Fibroblast of skin of right quadriceps (primary cell): ENCODE results near the gene ALPK3.

Source experiments
- DNase-seq: peaks from one replicate; pipeline ENCODE4 v3.0.0-alpha.2; 2013

The ALPK3 gene

DNA sequence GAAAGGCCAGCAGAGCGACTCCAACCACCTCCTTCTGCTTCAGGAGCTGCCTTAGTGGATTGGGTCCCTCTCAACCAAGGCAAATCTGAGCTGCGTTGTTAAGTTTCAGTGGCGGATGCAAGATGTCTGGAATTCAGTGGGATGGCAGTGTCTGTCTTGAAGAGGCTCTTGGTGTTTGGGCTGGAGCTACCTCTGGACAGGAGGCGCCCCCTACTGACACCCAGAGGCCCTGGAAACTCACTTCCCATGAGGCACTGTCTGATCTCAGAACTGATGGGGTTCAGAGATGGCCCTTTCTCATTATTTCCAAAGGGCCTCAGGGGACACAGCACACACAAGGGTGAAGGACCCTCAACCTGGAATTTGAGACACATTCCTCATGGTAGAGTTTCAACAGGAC is 61.3 kb downstream of the ALPK3 start:
- peak; percentile 34 for DNase-seq

DNA sequence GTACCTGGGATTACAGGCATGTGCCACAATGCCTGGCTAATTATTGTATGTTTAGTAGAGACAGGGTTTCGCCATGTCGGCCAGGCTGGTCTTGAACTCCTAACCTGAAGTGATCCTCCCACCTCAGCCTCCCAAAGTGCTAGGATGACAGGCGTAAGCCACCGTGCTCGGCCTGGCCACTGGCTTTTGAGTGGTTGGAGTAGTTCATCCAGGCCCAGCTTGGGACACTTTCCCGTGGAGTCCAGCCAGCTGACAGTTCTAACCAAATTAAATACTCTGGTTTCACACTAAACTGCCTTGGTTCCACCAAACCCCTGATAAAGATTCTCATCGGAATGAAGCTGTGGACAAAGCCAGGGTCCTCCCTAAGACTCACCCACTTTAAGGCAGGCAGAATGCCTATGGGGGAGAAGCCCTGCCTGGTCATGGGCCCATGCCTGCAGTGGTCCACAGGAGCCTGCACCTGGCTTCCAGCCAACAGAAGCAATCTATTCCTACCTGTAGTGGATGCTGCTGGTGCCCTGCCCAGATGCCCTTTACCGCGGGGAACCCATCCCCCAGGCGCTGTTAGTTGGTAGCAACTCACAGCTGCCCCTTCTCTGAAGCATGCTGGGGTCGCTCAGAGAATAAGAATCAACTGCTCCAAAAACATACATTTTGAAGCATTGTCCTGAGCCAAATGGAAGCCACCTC is 62.1 kb downstream of the ALPK3 start:
- DNase-seq: no peak

DNA sequence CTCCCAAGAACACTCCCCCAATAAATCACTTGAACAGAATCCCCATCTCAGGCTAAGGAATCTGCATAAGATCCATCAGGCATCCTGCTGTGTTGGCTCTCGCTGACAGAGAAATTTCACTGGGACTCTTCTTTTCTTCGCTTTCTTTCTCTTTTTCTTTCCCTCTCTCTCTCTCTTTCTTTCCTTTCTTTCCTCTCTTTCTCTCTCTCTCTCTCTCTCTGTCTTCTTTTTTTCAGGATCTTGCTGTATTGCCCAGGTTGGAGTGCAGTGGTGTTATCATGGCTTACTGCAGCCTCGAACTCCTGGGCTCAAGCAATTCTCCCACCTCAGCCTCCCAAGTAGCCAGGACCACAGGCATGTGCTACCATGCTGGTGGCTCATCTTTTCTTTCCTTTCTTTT is 62.9 kb downstream of the ALPK3 start:
- DNase-seq: no peak

DNA sequence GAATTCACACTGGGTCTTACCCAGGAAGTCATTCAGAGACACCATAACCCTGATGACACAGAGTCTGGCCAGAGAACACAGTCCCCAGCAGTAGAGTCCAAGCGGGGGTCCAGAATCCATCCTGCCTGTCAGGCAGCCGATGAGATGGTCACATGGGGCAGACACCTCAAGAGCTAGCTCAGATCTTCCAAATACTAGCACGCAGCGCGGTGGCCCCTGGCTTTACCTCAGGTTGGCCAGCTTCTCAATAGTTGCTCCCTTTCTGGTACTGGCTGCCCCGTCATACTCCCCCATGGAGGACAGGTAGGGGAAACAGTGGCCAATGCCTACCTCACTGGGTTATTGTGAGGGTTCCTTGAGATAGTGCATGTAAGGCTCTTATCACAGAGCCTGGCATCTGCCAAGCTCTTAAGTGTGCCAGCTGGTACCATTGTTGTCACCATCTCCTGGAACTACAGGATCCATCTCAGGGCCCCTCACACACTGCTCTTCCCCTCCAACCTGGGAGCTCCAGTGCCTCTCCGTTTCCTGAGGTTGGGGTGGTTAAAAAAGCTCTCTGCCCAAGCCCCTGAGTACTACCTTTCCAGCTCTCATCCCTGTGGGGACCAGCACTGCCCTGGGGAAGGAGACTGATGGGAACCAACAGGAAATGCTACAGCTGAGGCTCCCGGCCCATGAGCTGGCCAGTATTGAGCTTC is 63.8 kb downstream of the ALPK3 start:
- DNase-seq: no peak

DNA sequence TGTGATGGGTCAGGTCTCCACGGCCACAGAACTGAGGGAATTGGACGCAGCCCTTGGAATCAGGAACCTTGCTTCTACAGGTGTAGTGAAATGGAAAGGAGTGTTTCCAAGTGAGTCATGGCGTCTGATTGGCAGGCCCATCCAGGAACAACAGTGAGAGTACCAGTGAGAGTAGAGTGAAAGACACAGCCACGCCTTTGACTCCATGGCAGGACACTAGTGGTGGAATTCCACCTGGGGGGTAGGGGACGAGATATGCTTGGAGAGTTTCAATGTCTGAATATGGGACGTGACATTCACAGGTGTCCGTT is 64.3 kb downstream of the ALPK3 start:
- DNase-seq: no peak

DNA sequence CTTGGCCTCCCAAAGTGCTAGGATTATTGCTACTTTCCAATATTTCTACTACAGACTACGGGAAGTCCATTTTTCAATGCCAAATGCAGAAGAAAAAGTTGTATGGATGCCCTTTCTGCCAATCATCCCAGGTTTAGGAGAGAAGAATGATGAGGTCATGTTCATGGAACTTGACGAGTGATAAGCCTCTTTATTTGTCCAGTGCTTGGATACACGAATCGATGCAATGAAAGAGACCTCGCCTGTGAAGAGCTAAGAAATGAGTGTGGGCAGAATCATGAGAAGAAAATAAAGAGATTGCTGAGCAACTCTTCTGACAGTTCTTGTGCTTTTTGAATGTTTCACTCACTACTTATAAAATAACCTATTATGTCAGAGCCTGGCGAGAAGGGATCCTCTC is 66.3 kb downstream of the ALPK3 start:
- no peak for DNase-seq

DNA sequence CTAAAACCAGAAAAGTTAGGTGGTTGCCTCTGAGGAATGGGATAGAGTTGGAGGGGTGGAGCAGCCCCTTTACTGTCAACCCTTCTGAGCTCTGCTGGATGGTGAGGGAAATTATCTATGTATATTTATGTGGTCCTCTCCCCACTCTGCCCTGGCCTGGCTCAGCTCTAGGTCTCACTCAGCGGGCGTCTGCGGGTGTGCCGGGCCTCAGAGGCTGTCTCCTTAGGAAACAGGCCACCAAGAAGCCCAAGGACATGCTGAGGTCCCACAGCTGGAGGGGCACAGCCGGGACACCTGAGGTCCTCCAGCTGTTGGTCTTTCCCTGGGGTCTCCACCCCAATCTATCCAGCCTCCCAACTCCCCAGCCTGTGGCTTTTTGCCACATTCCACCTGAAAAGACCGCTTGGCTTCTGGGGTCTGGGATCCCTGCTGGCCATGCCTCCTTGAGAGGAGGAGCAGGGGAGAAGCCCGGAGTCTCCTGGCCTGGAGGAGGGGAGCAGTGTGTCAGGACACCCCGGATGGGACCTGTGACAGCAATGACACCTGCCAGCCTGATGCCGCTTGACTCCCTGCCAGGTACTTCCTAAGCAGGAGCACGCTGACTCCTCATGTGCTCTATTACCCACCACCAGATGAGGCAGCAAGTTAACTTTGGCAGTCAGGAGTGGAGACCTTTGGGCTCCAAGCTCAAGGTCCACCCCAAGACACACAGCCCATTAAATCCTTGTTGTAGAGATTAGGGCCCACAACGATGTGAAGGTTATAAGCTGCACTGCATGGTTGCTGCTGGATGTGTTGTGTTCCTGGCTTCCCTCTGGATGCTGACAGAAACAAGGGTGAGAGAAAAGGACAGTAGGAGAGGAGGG is 67.0 kb downstream of the ALPK3 start, which contains the start of gene SLC28A1:
TSS of gene SLC28A1 (plus strand) at position 747 of the 866 bp plus-strand sequence. CDS start 3,099 bp downstream, outside the sequence.
- DNase-seq: no peak

DNA sequence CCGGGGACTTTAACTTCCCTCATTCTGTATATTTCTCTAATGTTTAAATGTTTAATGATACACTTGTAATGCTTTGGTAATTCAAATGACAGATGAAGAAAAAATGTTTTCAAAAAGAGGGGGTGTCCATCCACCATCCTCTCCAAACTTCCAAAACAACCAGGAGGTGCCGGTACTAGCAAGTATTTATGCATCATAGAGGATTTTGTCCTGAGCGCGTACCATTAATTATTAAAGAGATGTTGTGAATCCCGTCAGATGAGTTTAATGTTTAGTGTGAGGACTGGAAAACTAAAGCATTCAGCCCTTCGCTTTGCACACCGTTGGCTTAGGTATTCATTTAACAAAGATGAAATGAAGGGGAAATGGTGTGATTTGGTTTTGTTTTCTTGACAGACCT is 68.6 kb downstream of the ALPK3 start:
- DNase-seq: no peak

DNA sequence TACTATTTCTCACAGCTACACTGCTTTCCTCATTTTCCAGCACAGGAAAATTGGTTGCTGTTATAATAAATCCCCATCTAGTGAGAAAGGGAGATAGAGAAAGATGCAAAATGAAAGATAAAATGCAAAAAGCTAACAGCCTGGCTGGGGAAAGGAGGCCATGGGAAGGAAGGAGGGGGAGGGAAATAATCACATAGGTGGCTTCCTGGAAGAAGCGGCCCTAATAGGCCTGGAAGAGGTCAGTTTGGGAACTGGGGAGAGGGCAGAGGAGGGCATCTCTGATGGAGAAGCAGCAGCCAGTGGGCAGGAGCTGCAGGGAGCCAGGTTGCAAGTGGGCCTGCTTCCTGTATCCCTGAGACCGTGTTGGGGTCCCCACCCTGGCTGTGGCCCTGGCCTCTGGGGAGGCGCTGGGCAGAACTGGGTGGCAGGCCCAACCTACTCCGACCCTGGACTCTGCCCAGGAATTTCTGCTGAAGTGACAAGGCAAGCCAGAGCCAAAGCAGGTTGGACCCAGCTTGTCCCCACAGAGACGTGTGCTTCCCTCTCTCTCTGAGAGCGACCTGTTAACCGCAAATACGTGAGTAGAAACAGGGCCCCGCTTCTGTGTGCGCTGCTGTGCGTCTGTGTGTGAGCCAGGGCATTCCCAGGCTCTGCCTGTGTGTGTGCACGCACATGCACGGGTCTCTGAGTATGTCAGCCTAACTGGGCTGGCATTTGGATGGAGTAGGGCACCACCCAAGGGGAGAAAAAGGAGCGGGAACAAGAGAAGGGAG is 69.2 kb downstream of the ALPK3 start:
- no peak for DNase-seq

DNA sequence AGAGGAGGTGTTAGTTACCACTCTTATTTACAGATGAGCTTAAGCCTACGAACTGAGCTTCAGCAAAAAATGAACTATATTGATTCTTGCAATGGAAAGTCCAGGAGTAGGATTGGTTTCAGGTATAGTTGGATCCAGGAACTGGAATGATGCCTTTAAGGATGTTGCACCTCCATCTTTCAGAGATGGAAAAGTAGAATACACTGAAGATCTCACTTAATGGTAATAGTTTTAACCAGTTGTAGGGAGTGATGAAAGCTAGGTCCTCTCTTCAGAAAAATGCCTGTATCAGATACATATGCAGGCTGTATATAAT is 69.8 kb downstream of the ALPK3 start:
- DNase-seq: no peak

DNA sequence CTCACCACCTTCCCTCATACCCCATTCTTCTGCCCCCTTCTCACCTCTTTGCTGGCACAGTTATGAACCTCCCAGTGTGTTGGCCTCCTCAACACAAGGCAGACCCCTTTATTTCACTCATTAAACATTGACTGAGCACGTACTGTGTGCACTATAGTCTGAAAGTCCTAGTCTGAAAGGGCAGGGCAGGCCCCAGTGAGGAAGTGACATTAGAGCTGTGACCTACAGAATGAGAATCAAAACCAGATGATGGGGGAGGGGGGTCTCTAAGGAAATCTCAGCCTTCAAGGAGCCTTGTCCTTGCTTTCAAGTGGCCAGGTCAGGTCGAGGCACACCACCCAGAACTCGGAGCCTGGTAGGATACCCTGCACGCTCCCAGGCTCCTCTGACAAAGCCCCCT is 70.8 kb downstream of the ALPK3 start:
- no peak for DNase-seq

DNA sequence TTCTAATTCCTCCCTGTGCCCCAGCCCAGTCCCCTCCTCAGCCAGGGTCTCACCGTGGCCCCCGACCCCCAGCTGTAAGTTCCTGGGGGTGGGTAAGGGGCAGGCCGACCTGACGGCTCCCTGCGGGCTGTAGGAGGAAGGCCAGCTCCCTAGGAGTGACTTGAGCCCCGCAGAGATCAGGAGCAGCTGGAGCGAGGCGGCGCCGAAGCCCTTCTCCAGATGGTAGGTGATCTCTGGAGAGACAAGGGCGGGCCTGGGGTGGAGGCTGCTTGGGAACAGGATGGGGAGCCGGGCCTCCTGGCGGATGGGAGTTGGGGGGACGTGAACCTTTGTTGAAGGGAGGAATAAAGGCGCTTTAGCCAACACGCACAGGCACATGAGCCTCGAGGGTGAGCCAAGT is 71.5 kb downstream of the ALPK3 start:
- no peak for DNase-seq

DNA sequence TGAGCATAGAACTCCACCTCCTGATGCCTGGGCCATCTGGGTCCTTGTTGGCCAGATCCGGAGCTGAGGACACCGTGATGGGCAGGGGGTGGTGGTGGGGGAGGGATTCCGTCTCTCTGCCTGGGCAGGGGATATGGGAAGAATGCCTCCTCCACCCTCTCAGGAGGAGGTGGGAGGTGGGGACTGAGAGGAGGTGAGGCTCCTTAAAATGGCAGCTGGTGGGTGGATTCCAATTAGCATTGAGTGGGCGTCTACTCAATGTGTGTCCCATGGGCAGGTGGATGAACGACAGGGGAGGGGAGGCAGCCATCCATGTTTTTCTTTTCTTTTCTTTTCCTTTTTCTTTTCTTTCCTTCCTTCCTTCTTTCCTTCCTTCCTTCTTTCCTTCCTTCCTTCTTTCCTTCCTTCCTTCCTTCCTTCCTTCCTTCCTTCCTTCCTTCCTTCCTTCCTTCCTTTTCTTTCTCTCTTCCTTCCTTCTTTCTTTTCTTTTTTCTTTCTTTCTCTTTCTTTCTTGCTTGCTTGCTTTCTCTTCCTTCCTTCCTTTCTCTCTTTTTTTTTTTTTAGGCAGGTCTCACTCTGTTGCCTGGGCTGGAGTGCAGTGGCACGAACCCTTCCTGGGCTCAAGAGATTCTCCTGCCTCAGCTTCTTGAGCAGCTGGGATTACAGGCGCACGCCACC is 72.3 kb downstream of the ALPK3 start:
- no peak for DNase-seq

DNA sequence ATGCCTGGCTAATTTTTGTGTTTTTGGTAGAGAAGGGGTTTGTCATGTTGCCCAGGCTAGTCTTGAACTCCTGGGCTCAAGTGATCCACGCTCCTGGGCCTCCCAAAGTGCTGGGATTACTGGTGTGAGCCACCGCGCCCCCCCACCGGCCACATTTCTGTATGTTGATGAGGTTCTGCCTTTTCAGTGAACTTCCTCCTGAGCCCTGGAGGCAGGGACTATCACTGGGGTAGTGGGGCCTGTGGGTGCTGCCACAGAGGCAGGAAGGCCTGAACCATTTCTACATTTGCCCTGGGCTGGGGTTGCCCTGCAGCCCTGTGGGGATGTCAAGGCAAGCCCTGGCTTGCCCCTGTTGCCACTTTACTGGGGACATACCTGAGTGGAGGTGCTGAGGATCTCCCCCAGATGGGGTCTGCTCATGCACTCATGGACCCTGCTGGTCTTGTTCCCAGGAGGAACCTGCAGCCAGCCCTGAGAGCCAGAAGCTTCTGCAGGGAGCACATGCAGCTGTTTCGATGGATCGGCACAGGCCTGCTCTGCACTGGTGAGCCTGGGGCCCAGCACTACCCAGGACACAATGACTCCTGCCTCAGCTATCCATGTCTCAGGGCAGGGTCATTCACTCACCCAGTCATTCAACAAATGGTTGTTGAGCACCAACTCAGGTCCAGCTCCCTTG is 73.0 kb downstream of the ALPK3 start:
- no peak for DNase-seq

DNA sequence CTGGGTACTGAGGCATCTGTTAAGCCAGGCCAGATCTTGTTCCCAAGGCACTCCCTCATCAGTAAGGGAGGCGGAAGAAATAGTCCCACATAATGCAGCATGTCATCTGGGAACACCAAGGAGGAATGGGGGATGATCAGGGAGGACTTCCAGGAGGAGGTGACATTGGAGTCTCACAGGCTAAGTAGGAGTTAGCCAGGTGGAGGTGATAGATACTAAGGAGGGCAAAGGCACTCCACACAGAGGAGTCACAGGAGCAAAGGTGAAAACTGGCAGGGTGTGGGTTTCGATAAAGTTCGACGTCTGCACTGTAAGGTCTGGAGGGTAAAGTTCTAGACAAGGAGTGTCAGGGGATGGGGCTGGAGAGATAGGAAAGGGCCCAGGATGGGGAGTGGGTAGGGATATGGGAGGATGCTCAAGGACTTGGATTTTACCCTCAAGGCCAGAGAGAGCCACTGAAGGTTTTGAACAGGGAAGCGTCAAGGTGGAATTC is 73.6 kb downstream of the ALPK3 start:
- no peak for DNase-seq

DNA sequence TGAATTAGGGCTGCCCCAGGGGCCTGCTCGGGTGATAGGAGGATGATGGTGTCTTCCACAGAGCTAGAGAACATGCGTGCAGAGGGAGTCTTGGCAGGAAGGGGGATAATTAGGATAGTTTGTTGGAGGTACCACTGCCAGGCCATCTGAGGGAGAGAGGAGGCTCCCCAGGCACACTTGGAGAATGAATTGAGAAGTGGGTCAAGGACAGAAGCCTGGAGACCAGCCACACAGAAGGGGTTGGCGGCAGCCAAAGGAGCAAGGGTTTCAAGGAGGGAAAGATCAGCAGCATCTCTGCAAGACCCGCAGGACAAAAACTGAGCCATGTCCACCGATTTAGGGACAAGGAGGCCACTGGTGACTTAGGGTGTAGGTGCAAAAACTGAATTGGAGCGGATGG is 74.2 kb downstream of the ALPK3 start:
- no peak for DNase-seq

DNA sequence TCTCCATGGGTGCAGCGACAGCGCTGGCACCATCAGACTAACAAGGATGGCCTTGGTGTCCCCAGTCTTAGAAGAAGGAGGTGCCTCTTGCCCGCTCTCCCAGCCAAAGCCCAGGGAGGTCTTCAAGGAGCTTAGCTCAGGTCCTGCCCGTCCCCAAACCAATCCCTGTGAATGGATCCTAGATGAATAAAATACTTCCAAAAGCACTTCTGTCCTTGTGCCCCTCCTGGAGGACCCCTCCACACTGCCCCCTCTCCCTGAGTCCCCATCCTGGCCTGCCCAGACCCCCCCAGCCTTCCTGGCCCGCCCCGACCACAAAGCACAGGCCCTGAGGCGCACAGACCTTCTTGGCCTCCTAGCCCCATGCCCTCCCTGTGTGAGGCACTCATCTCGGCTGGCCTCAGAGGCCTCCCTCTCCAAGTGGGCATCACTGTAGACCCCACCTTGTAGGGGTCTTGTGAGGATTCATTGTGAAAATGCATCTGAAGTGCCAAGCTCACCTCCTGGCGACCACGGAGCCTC is 75.7 kb downstream of the ALPK3 start:
- no peak for DNase-seq

DNA sequence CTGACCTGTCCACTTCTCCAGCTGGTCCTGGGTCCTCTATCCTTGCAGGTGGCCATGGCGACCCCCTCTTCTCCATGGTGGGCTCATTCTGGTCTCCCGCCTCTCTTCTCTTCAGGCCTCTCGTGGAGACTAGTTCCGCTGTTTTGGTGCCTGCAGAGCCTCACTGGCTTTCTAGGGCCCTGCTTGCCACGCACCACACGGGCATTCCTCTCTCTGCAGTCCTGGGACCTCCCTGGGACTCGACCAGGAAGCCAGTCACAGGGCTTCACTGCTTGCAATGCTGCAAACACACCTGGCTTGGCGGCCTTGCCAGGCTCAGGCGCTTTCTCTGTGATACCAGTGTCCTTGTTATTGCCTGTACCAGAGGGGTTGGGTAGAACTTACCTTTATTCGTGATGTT is 76.5 kb downstream of the ALPK3 start:
- DNase-seq: no peak

DNA sequence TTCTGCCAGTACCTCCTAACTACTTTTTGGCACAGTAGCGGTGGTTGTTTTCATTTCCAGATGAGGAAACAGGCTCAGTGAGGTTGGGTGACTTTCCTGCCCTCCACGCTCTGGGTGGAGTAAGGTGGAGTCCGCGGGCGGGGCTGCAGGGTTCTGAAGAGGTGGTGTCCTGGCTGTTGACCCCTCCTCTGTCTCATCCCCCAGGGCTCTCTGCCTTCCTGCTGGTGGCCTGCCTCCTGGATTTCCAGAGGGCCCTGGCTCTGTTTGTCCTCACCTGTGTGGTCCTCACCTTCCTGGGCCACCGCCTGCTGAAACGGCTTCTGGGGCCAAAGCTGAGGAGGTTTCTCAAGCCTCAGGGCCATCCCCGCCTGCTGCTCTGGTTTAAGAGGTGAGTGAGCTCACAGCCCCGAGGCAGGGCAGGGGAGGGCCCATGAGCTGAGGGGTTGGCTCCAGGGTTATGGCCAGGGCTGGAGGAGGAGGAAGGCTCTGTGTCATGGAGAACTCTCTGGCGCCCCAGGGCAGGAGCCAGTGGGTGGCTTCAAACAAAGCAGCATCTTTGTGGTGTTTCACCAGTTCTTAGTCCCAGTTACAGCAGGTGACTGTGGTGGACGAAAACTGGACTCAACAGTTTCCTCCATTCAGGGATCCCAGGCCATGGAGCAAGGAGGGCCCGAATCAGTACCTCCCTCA is 77.7 kb downstream of the ALPK3 start:
- no peak for DNase-seq

DNA sequence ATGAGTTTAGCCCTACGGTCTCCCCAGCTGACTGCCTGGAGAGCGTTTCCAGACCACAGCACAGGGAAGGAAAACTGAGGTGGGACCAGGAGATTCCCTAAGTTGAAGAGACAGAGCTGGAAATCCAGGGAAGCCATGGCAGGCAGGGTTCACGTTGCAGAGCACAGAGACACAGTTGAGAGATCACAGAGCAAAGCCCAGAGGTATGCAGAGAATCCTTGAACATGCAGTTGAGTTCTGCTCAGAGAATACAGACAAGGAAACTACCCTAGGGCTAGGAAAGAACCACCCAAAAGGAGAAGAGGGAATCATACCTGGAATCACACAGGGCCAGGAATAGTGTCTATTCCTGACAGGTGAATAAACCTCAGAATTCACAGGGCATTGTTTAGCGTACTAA is 81.6 kb downstream of the ALPK3 start:
- DNase-seq: no peak

DNA sequence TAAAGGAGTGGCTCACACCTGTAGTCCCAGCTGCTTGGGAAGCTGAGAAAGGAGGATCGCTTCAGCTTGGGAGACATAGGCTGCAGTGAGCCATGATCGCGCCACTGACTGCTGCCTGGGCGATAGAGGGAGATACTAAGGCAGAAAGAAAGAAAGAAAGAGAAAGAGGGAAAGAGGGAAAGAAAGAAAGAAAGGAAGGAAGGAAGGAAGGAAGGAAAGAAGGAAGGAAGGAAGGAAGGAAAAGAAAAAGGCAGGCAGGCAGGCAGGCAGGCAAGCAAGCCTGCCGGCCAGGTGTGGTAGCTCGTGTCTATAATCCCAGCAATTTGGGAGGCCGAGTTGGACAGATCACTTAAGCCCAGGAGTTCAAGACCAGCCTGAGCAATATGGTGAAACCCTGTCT is 82.6 kb downstream of the ALPK3 start:
- no peak for DNase-seq
